ENCODE results near the gene LRRC43. TPM values are rescaled to one million over a fixed set of nuclear protein-coding genes. Genes with fewer than 3 reads are reported as not detected.

LRRC43 gene
- total and polyA plus RNA-seq, 8 donors: 0.70 to 3.3 (median 2.3) TPM

DNA sequence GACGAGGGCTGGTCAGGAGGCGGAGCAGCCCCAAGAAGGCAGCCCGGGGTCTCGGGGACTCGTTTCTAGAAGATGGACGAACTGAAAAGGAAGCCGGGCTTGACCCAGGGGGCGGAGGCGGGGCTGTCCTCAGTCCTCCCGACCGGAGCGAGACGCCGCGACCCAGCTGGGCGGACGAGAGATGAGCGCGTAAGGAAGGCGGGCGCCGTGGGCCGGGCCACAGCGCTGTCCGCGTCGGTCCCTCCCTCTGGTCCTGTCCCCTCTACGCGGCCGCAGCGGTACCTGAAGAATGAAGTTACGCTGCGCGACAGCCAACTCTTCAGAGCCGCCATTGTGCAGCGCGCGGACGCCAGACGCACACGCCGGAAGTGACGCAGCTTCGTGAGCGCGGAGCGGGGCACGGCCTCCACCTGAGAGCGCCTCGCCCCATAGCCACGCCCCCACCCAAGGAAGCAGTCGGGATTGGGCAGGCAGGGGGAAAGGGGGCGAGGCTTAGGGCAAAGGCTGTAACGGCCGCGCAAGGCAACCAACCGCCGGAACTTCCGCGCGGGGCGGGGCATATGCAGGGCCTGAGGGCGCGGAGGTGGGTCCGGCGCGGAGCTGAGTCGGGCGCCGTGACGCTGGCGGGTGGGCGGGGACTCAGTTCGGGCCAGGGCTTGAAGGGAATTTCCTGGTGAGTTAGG lies 42.9 kb downstream of the LRRC43 start, which contains the start of gene DIABLO:
DIABLO (minus strand) TSS at position 370 of the 683 bp plus-strand sequence; CDS start at position 332, 38 bp downstream.
- peaks cover 16 to 30% of the 10 kb centered on the region in 2 donors for H3K4me1 ChIP-seq
- ATAC-seq: peak; percentile 97
- intact Hi-C loops (cut with DNase I): no loop called here
- DNase-seq: peak; percentile 98 to 100 (median 100)
- no peaks in the 10 kb centered on the region for H3K9me3 ChIP-seq
- H3K4me3 ChIP-seq: peak within 1 kb of the TSS; percentile 96 to 97
- peaks cover 0 to 47% of the 10 kb centered on the region in 2 donors for H3K36me3 ChIP-seq
- H3K27ac ChIP-seq: peak within 1 kb of the TSS; percentile 87 to 95
- no peaks in the 10 kb centered on the region for H3K27me3 ChIP-seq
- TF ChIP-seq CTCF (IDR thresholded peaks at IDR 0.05): no peak

DNA sequence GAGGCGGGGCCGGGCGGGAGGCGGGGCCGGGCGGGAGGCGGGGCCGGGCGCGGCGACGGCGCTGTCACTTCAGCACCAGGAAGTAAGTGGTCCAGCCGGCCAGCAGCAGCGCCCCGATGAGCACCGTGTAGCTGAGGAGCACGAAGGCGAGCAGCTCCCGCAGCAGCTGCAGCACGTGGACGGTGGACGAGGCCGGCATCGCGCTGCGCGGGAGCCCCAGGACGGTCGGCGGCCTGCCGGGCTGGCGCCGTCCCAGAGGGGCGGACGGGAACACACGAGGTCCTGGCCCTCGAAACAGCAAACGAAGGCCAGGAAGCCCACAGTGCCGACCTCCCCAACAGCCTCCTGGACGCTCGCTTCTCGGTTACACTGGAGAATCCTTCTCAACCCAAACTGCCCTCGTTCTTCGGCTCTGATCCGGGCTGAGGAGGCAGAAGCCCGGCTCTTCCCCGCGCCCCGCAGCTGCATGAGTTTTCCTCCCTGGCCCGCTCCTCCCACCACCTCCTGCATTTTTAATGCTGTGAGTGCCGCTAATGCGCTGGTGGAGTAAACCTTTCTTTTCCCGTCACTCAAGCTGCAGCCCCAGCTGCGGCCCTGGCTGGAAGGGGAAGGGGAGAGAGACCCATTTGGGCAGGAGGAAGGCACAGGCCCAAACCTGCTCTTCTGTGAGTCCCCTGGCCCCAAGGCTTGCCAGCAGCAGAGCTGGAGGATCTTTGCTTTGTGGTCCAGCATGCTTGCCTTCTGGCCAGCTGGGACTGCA lies 43.6 kb downstream of the LRRC43 start:
- H3K9me3 ChIP-seq: no peaks in the 10 kb centered on the region
- H3K36me3 ChIP-seq: peaks cover 0 to 47% of the 10 kb centered on the region in 2 donors
- peaks cover 16 to 30% of the 10 kb centered on the region in 2 donors for H3K4me1 ChIP-seq
- peak overlapping the region in 1 of 2 donors; percentile 95 for H3K27ac ChIP-seq
- H3K27me3 ChIP-seq: no peaks in the 10 kb centered on the region
- DNase-seq (peak in 1 of 4 donors; percentile 35), ATAC-seq (no peak)
- intact Hi-C loops (cut with DNase I): no loop called here
- H3K4me3 ChIP-seq: peak overlapping the region; percentile 19 to 96
- no peak for TF ChIP-seq CTCF (IDR thresholded peaks at IDR 0.05)

GRCh38 chr12:122227341-122227740 lies 44.4 kb downstream of the LRRC43 start:
- no peak for TF ChIP-seq CTCF (IDR thresholded peaks at IDR 0.05)
- Histone ChIP-seq H3K27me3 (no peaks in the 10 kb centered on the region), H3K36me3 (peaks cover 0 to 47% of the 10 kb centered on the region in 2 donors), H3K27ac (no peak overlapping the region), H3K4me1 (peaks cover 16 to 30% of the 10 kb centered on the region in 2 donors), H3K4me3 (no peak overlapping the region), H3K9me3 (no peaks in the 10 kb centered on the region)
- intact Hi-C loops (cut with DNase I): no loop called here
- no peak for ATAC-seq
- no peak for DNase-seq

DNA sequence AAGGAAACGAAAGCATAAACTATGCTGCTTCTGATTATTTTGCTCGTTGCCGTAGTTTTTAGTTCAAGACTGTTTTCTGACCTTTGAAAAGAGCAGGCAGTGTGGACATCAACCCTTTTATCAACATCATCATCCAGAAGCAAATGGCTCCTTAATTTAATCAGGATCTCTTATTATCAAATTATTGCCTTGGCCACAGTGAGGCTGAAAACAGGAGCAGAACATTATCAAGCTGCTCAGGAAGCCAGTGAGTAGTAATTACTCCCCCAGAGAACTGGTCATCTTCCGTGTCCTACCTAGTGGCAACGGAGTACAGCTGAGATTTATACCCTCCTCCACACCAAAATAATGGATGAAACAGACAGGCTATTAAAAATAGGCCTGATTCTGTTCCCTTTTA lies 45.2 kb downstream of the LRRC43 start:
- no peak for DNase-seq
- peaks cover 0 to 47% of the 10 kb centered on the region in 2 donors for H3K36me3 ChIP-seq
- no peak for TF ChIP-seq CTCF (IDR thresholded peaks at IDR 0.05)
- H3K27me3 ChIP-seq: no peaks in the 10 kb centered on the region
- no peak overlapping the region for H3K4me3 ChIP-seq
- no peak overlapping the region for H3K27ac ChIP-seq
- H3K4me1 ChIP-seq: peaks cover 16 to 30% of the 10 kb centered on the region in 2 donors
- no peak for ATAC-seq
- no peaks in the 10 kb centered on the region for H3K9me3 ChIP-seq
- intact Hi-C loops (cut with DNase I): no loop called here

- Histone ChIP-seq H3K36me3 (peaks cover 0 to 66% of the 10 kb centered on the region in 2 donors), H3K4me1 (peaks cover 6 to 8% of the 10 kb centered on the region in 2 donors), H3K27ac (no peak overlapping the region), H3K27me3 (no peaks in the 10 kb centered on the region), H3K4me3 (no peak overlapping the region), H3K9me3 (no peaks in the 10 kb centered on the region)
- DNase-seq (no peak), ATAC-seq (no peak)
- intact Hi-C loops (cut with DNase I): no loop called here
- no peak for TF ChIP-seq CTCF (IDR thresholded peaks at IDR 0.05)
Observed at GRCh38 chr12:122230798-122231197, 47.9 kb downstream of the LRRC43 start.
